GM12801 (cell line): ENCODE data around the gene KCNE4.

Experiments used
- TF ChIP-seq, protein P1 (sequence below): IDR thresholded peaks from one replicate; pipeline ENCODE4 v1.5.1; 2011; ENCODE audit warnings: control low read depth; ENCODE audit not compliant: insufficient read length; ENCODE audit errors: extremely low read depth

Gene KCNE4

DNA sequence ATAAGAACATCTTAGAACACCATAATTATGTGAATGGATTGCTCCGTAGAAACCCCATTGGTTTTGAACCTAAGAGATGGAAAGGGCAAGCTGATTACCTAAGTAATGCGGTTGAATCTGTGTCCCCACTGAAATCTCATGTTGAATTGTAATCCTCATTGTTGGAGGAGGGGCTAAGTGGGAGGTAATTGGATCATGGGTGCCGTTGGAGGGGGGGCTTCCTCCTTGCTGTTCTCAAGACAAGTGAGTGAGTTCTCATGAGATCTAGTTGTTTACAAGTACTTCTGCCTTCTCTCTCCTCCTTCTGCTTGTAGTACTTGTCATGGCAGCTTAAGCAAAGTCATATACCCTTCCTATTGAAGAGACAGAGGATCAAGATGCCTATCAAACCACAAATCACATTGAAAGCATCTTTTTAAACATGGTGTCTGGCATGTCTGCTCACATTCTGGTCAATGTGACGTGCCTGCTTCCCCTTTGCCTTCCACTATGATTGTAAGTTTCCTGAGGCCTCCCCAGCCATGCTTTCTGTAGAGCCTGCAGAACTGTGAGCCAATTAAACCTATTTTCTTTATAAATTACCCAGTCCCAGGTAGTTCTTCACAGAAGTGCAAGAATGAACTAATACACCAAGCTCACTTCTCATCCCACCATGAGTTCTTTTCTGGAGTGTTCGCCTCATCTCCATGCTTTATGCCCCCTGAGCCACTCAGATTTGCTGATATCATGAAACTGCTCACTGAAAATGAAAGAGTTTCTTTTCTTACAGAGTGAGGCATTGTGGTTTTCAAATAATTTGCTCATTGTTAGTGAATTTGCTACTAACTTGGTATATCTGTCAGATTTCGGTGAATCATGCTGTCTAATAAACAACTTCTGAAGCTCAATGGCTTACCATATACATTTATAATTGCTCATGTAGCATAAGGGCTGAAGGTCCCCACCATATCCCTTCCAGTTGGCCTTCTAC is 23.6 kb downstream of the KCNE4 start:
- TF ChIP-seq, protein P1, sequence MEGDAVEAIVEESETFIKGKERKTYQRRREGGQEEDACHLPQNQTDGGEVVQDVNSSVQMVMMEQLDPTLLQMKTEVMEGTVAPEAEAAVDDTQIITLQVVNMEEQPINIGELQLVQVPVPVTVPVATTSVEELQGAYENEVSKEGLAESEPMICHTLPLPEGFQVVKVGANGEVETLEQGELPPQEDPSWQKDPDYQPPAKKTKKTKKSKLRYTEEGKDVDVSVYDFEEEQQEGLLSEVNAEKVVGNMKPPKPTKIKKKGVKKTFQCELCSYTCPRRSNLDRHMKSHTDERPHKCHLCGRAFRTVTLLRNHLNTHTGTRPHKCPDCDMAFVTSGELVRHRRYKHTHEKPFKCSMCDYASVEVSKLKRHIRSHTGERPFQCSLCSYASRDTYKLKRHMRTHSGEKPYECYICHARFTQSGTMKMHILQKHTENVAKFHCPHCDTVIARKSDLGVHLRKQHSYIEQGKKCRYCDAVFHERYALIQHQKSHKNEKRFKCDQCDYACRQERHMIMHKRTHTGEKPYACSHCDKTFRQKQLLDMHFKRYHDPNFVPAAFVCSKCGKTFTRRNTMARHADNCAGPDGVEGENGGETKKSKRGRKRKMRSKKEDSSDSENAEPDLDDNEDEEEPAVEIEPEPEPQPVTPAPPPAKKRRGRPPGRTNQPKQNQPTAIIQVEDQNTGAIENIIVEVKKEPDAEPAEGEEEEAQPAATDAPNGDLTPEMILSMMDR = no peak

DNA sequence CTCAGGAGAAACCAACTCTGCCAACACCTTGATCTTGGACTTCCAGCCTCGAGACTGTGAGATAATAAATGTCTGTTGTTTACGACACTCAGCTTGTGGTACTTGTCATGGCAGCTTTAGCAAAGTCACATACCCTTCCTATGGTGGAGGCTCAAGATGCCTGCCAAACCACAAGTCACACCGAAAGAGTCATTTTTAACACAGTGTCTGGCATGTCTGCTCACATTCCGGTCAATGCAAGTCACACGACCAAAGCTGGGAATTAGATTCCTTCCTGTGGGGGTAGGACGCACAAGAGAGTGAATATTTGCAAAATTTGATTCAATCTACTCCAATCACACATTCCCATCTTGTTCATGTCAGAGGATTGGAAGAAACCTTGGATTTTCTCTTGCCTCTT is 24.6 kb downstream of the KCNE4 start:
- TF ChIP-seq, protein P1 = no peak

DNA sequence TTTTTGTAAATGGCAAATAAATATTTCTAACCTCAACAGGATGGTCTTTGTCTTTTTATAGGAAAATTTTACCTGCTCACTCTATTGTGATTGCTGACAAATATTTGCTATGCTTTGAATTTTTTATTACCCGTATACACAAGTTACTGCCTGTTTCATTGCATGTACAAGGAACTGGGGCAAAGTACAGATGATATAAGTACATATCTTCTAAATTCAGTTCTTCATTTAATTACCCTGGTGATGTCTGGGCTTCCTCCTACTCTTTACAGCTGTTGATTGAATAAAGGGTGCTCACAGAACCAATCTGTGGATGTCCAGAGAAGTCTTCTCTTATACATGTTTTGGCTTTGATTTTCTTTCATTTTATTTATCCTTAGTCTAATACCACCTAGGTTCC is 26.5 kb downstream of the KCNE4 start:
- TF ChIP-seq, protein P1 = no peak

DNA sequence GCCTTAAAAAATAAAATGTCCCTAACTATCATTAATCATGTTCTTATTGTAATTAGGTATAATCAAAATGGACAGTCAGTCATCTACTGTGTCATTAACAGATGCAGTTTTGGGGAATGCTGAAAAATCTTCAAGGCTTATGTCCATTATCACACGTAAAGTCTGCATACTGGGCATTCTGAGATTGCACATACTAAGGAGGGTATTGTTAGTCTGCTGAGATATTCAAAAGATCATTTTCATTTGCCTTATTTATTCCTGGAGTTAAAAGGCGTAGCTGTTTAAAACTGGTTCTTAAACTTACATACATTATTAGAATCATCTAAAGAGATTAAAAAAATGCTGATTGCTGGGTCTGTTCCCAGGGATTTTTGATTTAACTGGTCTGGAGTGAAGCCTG is 27.4 kb downstream of the KCNE4 start:
- TF ChIP-seq, protein P1 = no peak

DNA sequence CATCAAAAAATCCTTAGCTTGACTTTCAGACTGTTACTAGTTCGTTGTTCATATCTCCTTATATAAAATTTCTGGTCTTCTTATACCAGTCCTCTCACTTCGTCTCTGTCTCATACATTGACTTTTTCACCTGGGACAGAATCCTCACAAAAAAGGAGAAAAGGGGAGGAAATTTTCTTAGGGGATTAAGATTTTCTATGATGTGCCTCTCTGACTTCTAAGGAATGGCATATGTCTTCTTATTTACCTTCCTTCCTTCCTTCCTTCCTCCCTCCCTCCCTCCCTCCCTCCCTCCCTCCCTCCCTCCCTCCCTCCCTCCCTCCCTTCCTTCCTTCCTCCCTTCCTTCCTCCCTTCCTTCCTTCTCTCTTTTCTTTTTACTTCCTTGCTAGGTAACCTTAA is 27.9 kb downstream of the KCNE4 start:
- TF ChIP-seq, protein P1 = no peak

DNA sequence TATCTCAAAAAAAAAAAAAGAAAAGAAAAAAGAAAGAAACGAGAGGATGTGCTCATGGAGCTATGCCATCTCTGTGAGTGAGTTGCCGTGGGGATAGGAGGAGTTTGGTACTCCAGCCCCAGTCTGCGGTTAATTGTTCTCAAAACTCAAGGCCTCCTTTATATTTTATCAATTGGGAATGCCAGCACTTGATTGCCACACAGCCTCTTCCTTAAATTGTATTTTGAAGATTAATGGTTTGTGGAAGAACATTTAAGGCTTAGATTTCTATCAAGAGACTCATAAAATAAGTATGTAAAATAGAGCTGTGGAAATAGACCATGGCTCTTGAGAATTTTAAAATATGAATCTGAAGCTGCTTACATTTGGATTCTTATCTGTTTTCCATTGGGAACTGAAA is 29.8 kb downstream of the KCNE4 start:
- TF ChIP-seq, protein P1 = no peak

DNA sequence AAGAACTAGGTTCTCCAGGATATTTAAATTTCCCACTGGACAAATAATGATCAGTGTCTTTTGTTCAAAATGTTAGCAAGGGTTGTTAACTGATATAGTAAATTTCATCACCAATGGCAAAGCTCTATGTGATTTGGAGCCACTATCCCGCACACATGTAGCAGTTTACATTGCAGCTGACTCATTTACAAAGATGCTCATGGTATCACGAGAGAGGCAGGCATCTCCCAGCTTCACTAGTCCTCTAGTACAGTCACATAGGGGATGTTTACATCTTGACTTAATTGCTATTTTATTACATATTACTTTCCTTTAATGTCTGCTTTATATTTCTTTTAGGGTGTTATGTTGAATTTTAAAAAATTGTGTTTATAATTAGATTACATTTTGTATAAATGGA is 30.7 kb downstream of the KCNE4 start:
- TF ChIP-seq, protein P1 = no peak
